H1 (cell line): ENCODE measurements around the gene LURAP1L. TPM values are rescaled to one million over a fixed set of nuclear protein-coding genes. Genes with fewer than 3 reads are reported as not detected.

Source experiments
- CTCF ChIA-PET: fragments of 300-600 bp; sonication (Branson Sonifier 250); formaldehyde crosslinking; loops from one replicate; lab custom pipeline; 2021; ENCODE audit not compliant: partially characterized antibody; lab: Charles Lee
- POLR2A ChIA-PET: fragments of 300-600 bp; sonication (Branson Sonifier 250); formaldehyde crosslinking; loops from one replicate; lab custom pipeline; 2021; ENCODE audit warnings: inconsistent platforms; ENCODE audit not compliant: partially characterized antibody; lab: Charles Lee
- DNase-seq, 2 experiments: peaks; one replicate each; pipeline versions ENCODE4 v3.0.0 to v3.0.0-alpha.2; 2010 to 2022; ENCODE audit warnings: low spot score in 2 of 2, low read depth in 1 of 2, mixed read lengths in 1 of 2
- FAIRE-seq: peaks from 2 replicates; lab custom pipeline; 2011; peaks lifted over from hg19 to GRCh38; lab: Jason Lieb, UNC
- H2AFZ ChIP-seq: 2 replicates; pipeline ENCODE4 v1.8.1; 2012; ENCODE audit warnings: low read length, inconsistent platforms
- H2AK5ac ChIP-seq: 2 replicates; pipeline ENCODE4 v1.6.1; 2013; ENCODE audit warnings: low read depth, low read length
- H2BK120ac ChIP-seq: replicated peaks from 2 replicates; pipeline ENCODE3; 2013; ENCODE audit warnings: low read depth, low read length, inconsistent platforms
- H2BK12ac ChIP-seq: 2 replicates; pipeline ENCODE4 v1.6.1; 2013; ENCODE audit warnings: low read depth, low read length
- H2BK15ac ChIP-seq: 2 replicates; pipeline ENCODE4 v1.6.1; 2013; ENCODE audit warnings: low read length
- H2BK20ac ChIP-seq: 2 replicates; pipeline ENCODE4 v1.6.1; 2013; ENCODE audit warnings: low read length
- H2BK5ac ChIP-seq: 2 replicates; pipeline ENCODE4 v1.6.1; 2013; ENCODE audit warnings: low read depth, low read length
- H3K14ac ChIP-seq: 2 replicates; pipeline ENCODE4 v1.6.1; 2013; ENCODE audit warnings: inconsistent platforms; ENCODE audit not compliant: insufficient read length
- H3K18ac ChIP-seq: 2 replicates; pipeline ENCODE4 v1.6.1; 2013; ENCODE audit warnings: low read length; ENCODE audit errors: extremely low read depth
- H3K23ac ChIP-seq: 2 replicates; pipeline ENCODE4 v1.6.1; 2013; ENCODE audit warnings: inconsistent platforms; ENCODE audit not compliant: insufficient read length
- H3K23me2 ChIP-seq: 2 replicates; pipeline ENCODE4 v1.6.1; 2013; ENCODE audit warnings: low read depth, low read length
- H3K27ac ChIP-seq: 2 replicates; pipeline ENCODE4 v1.6.1; 2011; ENCODE audit warnings: low read depth, low read length, inconsistent platforms
- H3K27me3 ChIP-seq, 4 experiments: replicated peaks in 1 of 4; 1 replicate in 1 of 4; 2 replicates in 3 of 4; pipeline versions ENCODE4 v1.6.1 to v1.8.1; 2011 to 2013; ENCODE audit warnings: low read length in 3 of 4, mild to moderate bottlenecking in 3 of 4, inconsistent platforms in 2 of 4, mixed read lengths in 2 of 4, moderate library complexity in 1 of 4; ENCODE audit not compliant: control insufficient read depth in 3 of 4, insufficient read depth in 3 of 4; ENCODE audit errors: extremely low read depth in 1 of 4
- H3K36me3 ChIP-seq, 4 experiments: 2 replicates each; pipeline versions ENCODE4 v1.6.1 to v1.8.1; 2011 to 2013; ENCODE audit warnings: mild to moderate bottlenecking in 4 of 4, low read length in 3 of 4, moderate library complexity in 2 of 4, control low read depth in 1 of 4, inconsistent platforms in 1 of 4; ENCODE audit not compliant: insufficient read depth in 4 of 4, control insufficient read depth in 2 of 4
- H3K4ac ChIP-seq: replicated peaks from 2 replicates; pipeline ENCODE3; 2013; ENCODE audit warnings: low read length, low read depth, mixed read lengths, inconsistent platforms; ENCODE audit not compliant: insufficient read length
- H3K4me1 ChIP-seq, 4 experiments: replicated peaks in 1 of 4; 1 replicate in 1 of 4; 2 replicates in 3 of 4; pipeline versions ENCODE4 v1.6.1 to v1.8.1; 2011 to 2013; ENCODE audit warnings: low read length in 3 of 4, inconsistent platforms in 2 of 4, mixed read lengths in 1 of 4; ENCODE audit not compliant: insufficient read depth in 4 of 4, control insufficient read depth in 3 of 4
- H3K4me2 ChIP-seq, 2 experiments: 2 replicates each; pipeline versions ENCODE4 v1.6.1 to v1.8.1; 2011 to 2013; ENCODE audit warnings: low read depth in 2 of 2, low read length in 2 of 2, control low read depth in 1 of 2, inconsistent platforms in 1 of 2, mild to moderate bottlenecking in 1 of 2; ENCODE audit not compliant: insufficient read depth in 1 of 2
- H3K4me3 ChIP-seq, 4 experiments: fragments of 200-600, 300-600 bp in 1 of 4; sonication (generic), shearing (Covaris generic), sonication (Bioruptor Twin) in 1 of 4; 2 replicates each; pipeline versions ENCODE4 v1.5.1 to v1.8.1; 2011 to 2016; ENCODE audit warnings: low read length in 4 of 4, low read depth in 3 of 4, control low read depth in 2 of 4, inconsistent platforms in 2 of 4, mild to moderate bottlenecking in 2 of 4, mixed read lengths in 1 of 4, moderate library complexity in 1 of 4; ENCODE audit not compliant: insufficient read depth in 2 of 4; ENCODE audit errors: extremely low read depth in 1 of 4
- H3K56ac ChIP-seq: replicated peaks from 2 replicates; pipeline ENCODE3; 2013; ENCODE audit warnings: low read depth, mild to moderate bottlenecking, mixed read lengths, low read length, inconsistent platforms; ENCODE audit not compliant: insufficient read length
- H3K79me1 ChIP-seq: 2 replicates; pipeline ENCODE4 v1.6.1; 2013; ENCODE audit warnings: low read depth, low read length, control low read depth
- H3K79me2 ChIP-seq, 2 experiments: 2 replicates each; pipeline versions ENCODE4 v1.6.1 to v1.8.1; 2012 to 2013; ENCODE audit warnings: low read length in 2 of 2, mild to moderate bottlenecking in 2 of 2, inconsistent platforms in 1 of 2; ENCODE audit not compliant: insufficient read depth in 2 of 2, control insufficient read depth in 1 of 2
- H3K9ac ChIP-seq, 4 experiments: replicated peaks in 1 of 4; 1 replicate in 1 of 4; 2 replicates in 3 of 4; pipeline versions ENCODE4 v1.6.1 to v1.8.1; 2011 to 2013; ENCODE audit warnings: low read depth in 3 of 4, low read length in 3 of 4, control low read depth in 2 of 4, mild to moderate bottlenecking in 2 of 4, moderate library complexity in 2 of 4, inconsistent platforms in 1 of 4; ENCODE audit errors: extremely low read depth in 1 of 4
- H3K9me3 ChIP-seq, 2 experiments: 2 replicates each; pipeline versions ENCODE4 v1.6.1 to v1.8.1; 2012 to 2013; ENCODE audit warnings: mild to moderate bottlenecking in 2 of 2, moderate library complexity in 2 of 2, control low read depth in 1 of 2, inconsistent platforms in 1 of 2, low read depth in 1 of 2, low read length in 1 of 2, mixed read lengths in 1 of 2; ENCODE audit not compliant: insufficient read depth in 2 of 2
- H4K20me1 ChIP-seq, 2 experiments: replicated peaks in 1 of 2; 2 replicates each; pipeline versions ENCODE3 to v1.8.1; 2011 to 2013; ENCODE audit warnings: inconsistent platforms in 2 of 2, low read length in 2 of 2, mild to moderate bottlenecking in 1 of 2; ENCODE audit not compliant: insufficient read depth in 2 of 2, control insufficient read depth in 1 of 2
- H4K5ac ChIP-seq: 2 replicates; pipeline ENCODE4 v1.6.1; 2013; ENCODE audit warnings: low read length, low read depth, mixed read lengths, inconsistent platforms; ENCODE audit not compliant: insufficient read length
- H4K8ac ChIP-seq: 2 replicates; pipeline ENCODE4 v1.8.0; 2013; ENCODE audit warnings: mild to moderate bottlenecking, moderate library complexity, low read length, inconsistent platforms; ENCODE audit not compliant: insufficient read depth; ENCODE audit errors: extremely low read depth
- H4K91ac ChIP-seq: replicated peaks from 2 replicates; pipeline ENCODE3; 2013; ENCODE audit warnings: low read length, mixed read lengths, inconsistent platforms; ENCODE audit not compliant: insufficient read length
- WGBS, 2 experiments: shearing (Covaris generic) in 1 of 2; methylation state at CpG; one replicate each; pipeline versions ENCODE4 v1.1.6 to v1.1.7; 2013 to 2015; ENCODE audit warnings: low lambda C conversion rate in 2 of 2, mixed read lengths in 2 of 2, inconsistent platforms in 1 of 2, low coverage in 1 of 2, missing lambda C conversion rate in 1 of 2; ENCODE audit not compliant: insufficient replicate concordance in 2 of 2, insufficient coverage in 1 of 2, insufficient read length in 1 of 2; ENCODE audit errors: extremely low coverage in 1 of 2, missing lambda C conversion rate in 1 of 2; 5-methylcytosine and 5-hydroxymethylcytosine counted together
- polyA plus RNA-seq, 7 experiments: library from polyadenylated mRNA; depleted of rRNA in 3 of 7; stranded (reverse) in 5 of 7; unstranded in 2 of 7; fragments of >200 nt in 5 of 7; fragments of 200-250 nt in 2 of 7; gene quantifications; 1 replicate in 5 of 7; 2 replicates in 1 of 7; 4 replicates in 1 of 7; pipeline versions ENCODE4 v1.2.1 to v1.2.3, GENCODE V29; 2011 to 2013; ENCODE audit warnings: missing spikeins in 2 of 7, mixed read lengths in 2 of 7
- total RNA-seq: library from RNA; stranded (reverse); fragmentation: NEBNext Ultra II Directional; extraction: Animal tissue kit (Norgen Biotek cat#: 25700); gene quantifications from 2 replicates; pipeline ENCODE4 v1.2.1, GENCODE V29; 2021

Gene LURAP1L
- total and polyA plus RNA-seq, 2 of the 8 experiments (the other 6 are each of a cell fraction or from before 2014, with no cell fraction given): 0.63 to 1.2 TPM

- H3K27ac ChIP-seq: no peak overlapping the region
- CTCF ChIA-PET: interaction anchor here (1.1 kb wide), 1 partner anchor 86 kb away, joined by 3 read pairs; no protein-coding TSS in a partner anchor
Observed at GRCh38 chr9:12862611-12863410, 88.0 kb downstream of the LURAP1L start.

More at GRCh38 chr9:12862611-12863410, 88.0 kb downstream of the LURAP1L start:
- H3K14ac ChIP-seq: no peak overlapping the region
- POLR2A ChIA-PET: no interaction called here
- H2AFZ ChIP-seq: no peak overlapping the region
- H4K91ac ChIP-seq: no peak overlapping the region
- no peak overlapping the region for H4K5ac ChIP-seq
- WGBS, 2 experiments: 93% methylated on average over 3 of the region's 3 CpGs; no CpG with 5 or more reads in 1 of the 2 experiments
- no peaks in the 10 kb centered on the region for H4K20me1 ChIP-seq
- no peaks in the 10 kb centered on the region for H3K27me3 ChIP-seq
- H2BK20ac ChIP-seq: no peak overlapping the region
- no peak overlapping the region for H3K4ac ChIP-seq
- no peak overlapping the region for H2BK15ac ChIP-seq
- no peak overlapping the region for H3K9ac ChIP-seq
- H3K9me3 ChIP-seq: no peaks in the 10 kb centered on the region
- no peak overlapping the region for H3K56ac ChIP-seq
- no peak overlapping the region for H3K23ac ChIP-seq
- H3K23me2 ChIP-seq: no peaks in the 10 kb centered on the region
- no peak overlapping the region for H3K18ac ChIP-seq
- H2BK5ac ChIP-seq: no peak overlapping the region
- no peak for FAIRE-seq
- H3K79me2 ChIP-seq: no peaks in the 10 kb centered on the region
- H3K4me2 ChIP-seq: no peak overlapping the region
- H4K8ac ChIP-seq: no peak overlapping the region
- H3K36me3 ChIP-seq: no peaks in the 10 kb centered on the region
- H2BK12ac ChIP-seq: no peak overlapping the region
- no peak overlapping the region for H3K4me3 ChIP-seq
- no peaks in the 10 kb centered on the region for H3K79me1 ChIP-seq
- no peak overlapping the region for H2AK5ac ChIP-seq
- no peak for DNase-seq
- H3K4me1 ChIP-seq: no peaks in the 10 kb centered on the region
- no peak overlapping the region for H2BK120ac ChIP-seq
